GM19463 (cell line): ENCODE results near the gene KRT26.
"Not testable (repeated sequence)": the region's sequence is repeated elsewhere in the genome, so short reads cannot be mapped to it uniquely, and the experiment has no call there.

Experiments
- ATAC-seq: cut with Tn5 transposase; IDR thresholded peaks from one replicate; pipeline ENCODE4 v1.9.1; 2021; ENCODE audit warnings: mild to moderate bottlenecking, moderate library complexity; ENCODE audit not compliant: unreplicated experiment

KRT26 gene

GRCh38 chr17:40795019-40795667 lies 23.1 kb upstream of the KRT26 start:
- ATAC-seq: no peak

- no peak for ATAC-seq
These were observed 22.5 kb upstream of the KRT26 start for GRCh38 chr17:40794466-40794865.

GRCh38 chr17:40793832-40794231 lies 21.8 kb upstream of the KRT26 start:
- no peak for ATAC-seq

GRCh38 chr17:40791787-40792436 lies 19.9 kb upstream of the KRT26 start:
- ATAC-seq: no peak

- ATAC-seq: no peak
These were observed 19.1 kb upstream of the KRT26 start for GRCh38 chr17:40791111-40791510.

- no peak for ATAC-seq
These were observed 10.4 kb upstream of the KRT26 start, which contains the start of gene KRT27 for GRCh38 chr17:40782450-40782849. TSS of gene KRT27 (minus strand) at chr17:40782550. CDS start at chr17:40782493, 57 bp downstream.

- ATAC-seq: no peak
These were observed 7.3 kb upstream of the KRT26 start for GRCh38 chr17:40779181-40779909.

DNA sequence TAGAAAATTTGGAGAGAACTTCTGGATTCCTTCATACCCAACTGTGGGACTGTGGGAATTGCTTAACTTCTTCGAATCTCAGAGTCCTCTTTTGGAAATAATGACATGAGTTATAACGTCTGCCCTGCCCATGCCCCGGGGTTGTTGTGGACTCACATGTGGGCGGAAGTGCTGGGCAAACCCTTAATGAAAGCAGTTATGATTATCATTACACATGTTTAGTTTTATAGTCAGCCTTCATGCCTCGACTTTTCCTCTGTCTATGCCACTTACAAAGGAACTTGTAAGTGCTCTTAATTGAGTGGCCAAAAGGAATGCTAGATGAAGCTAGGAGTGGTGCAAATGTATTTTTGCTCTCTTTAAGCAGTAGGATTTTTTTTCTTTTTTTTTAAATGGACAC lies 6.5 kb upstream of the KRT26 start:
- no peak for ATAC-seq

GRCh38 chr17:40777971-40778370 lies 6.0 kb upstream of the KRT26 start:
- ATAC-seq: no peak

- ATAC-seq: no peak
These were observed 5.5 kb upstream of the KRT26 start for GRCh38 chr17:40777459-40777858.

DNA sequence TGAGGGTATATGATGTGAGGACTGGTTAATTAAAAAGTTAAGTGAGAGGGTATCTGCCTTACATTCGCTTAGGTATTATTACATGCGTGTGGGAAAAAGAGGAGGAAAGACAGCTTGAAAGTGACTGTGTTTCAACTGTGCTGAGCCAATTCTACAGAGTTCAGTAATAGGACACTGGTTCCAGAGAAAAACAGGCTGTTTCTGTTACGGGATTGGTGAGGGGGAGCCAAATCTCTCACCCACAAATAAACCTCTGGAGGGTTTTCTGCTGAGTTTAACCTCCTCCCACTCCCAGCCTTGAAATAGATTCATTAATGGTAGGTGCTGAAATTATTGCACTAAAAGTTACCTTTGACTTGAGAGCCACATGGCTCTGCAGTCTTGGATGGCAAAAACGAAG lies 3.9 kb upstream of the KRT26 start:
- no peak for ATAC-seq

- ATAC-seq: no peak
These were observed 6.3 kb downstream of the KRT26 start for GRCh38 chr17:40765657-40766056.

- no peak for ATAC-seq
These were observed 8.2 kb downstream of the KRT26 start for GRCh38 chr17:40763752-40764151.

DNA sequence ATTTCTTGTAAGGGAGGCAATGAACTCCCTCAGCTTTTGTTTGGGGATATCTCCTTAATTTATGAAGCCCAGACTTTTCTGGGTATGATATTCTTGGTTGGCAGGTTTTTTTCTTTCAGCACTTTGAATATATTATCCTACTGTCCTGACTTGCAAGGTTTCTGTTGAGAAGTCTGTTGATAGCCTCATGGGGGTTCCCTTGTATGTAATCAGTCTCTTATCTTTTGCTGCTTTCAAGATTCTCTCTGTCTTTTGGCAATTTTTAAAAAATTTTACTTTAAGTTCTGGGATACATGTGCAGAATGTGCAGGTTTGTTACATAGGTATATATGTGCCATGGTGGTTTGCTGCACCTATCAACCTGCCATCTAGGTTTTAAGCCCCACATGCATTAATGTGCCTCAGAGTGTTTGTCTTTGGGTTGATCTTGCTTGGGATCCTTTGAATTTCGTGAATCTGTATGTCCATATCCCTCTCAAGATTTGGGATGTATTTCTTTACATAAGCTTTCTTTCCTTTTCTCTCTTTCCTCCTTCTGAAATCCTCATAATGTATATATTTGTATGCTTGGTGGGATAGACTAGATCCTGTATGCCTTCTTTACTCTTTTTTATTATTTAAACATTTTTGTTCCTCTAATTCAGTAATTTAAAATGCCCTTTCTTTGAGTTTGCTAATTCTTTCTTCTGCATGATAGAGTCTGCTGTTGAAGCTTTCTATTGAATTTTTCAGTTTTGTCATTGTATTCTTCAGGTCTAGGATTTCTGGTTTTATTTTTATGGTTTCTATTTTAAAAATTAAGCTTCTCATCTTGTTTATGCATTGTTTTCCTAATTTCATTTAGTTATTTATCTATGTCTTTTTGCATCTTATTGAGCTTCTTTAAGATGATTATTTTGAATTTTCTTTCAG lies 11.6 kb downstream of the KRT26 start:
- no peak for ATAC-seq

- no peak for ATAC-seq
These were observed 16.8 kb downstream of the KRT26 start, which contains the start of gene KRT25 for GRCh38 chr17:40755231-40755630. TSS of gene KRT25 (minus strand) at chr17:40755331. CDS start at chr17:40755271, 60 bp downstream.

GRCh38 chr17:40753804-40754203 lies 18.2 kb downstream of the KRT26 start:
- ATAC-seq: no peak

DNA sequence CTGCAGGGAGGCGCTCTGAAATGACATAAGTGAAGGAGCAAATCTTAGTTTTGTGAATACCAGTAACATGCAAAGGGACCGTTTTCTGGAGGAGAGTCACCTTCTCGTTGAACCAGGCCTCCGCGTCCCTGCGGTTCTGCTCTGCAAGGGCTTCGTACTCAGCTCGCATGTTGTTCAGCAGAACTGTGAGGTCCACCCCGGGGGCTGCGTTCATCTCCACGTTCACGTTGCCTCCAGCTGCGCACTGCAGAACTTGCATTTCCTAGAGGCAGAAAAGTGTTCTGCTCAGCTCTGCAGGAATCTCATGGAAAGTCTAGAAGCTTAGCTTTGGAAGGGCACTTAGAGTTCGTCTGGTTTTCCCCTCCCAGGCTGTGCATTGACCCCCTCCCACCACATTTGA lies 20.9 kb downstream of the KRT26 start:
- no peak for ATAC-seq

GRCh38 chr17:40750391-40750790 lies 21.6 kb downstream of the KRT26 start:
- ATAC-seq: no peak

- not testable (repeated sequence) for ATAC-seq
These were observed 23.3 kb downstream of the KRT26 start for GRCh38 chr17:40748666-40749065.

DNA sequence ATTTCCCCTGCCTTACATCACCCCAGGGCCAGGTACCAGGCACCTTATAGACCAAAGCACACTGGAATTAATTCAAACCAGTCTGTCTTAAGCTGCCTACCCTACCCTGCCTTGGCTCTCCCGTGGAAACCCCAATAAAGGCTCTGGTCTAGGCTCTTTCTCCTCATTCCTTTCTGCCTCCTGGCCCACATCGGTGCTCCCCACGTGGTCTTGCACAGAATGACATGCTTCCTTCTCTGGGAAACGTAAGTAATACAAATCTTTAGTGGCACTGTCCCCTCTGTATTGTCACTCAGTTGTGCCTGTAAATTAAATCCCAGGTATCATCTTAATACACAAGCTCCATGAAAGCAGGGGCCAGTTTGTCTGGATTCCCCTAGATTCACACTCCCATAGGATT lies 33.4 kb downstream of the KRT26 start:
- ATAC-seq: no peak

GRCh38 chr17:40735016-40735415 lies 37.0 kb downstream of the KRT26 start:
- ATAC-seq: no peak
